Medulla oblongata (tissue), 1 donor: ENCODE data around the gene NFAT5.
A peak's percentile ranks its signal among the peaks of the same experiment; 100 is the strongest.

ENCODE experiments used
- DNase-seq: peaks from one replicate; pipeline ENCODE4 v3.0.0-alpha.2; 2015; ENCODE audit errors: extremely low spot score

NFAT5 gene

DNA sequence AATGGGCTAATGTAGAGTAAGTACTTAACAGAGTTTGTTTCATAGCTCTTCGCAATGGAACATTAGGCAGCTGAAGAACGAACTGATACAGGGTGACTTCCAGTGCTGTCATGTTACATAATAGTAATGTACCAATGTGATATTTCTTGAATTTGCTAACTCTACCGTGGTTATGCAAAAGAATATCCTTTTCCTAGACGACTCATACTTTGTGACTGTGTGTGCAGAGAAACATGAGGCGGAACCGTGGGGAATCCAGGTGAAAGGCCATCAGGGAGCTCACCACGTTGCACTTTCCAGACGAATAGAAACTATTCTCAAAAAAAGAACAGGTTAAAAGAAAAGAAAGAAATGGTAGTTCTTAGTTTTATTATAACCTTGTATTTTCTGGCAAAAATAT is 175.8 kb downstream of the NFAT5 start:
- no peak for DNase-seq

DNA sequence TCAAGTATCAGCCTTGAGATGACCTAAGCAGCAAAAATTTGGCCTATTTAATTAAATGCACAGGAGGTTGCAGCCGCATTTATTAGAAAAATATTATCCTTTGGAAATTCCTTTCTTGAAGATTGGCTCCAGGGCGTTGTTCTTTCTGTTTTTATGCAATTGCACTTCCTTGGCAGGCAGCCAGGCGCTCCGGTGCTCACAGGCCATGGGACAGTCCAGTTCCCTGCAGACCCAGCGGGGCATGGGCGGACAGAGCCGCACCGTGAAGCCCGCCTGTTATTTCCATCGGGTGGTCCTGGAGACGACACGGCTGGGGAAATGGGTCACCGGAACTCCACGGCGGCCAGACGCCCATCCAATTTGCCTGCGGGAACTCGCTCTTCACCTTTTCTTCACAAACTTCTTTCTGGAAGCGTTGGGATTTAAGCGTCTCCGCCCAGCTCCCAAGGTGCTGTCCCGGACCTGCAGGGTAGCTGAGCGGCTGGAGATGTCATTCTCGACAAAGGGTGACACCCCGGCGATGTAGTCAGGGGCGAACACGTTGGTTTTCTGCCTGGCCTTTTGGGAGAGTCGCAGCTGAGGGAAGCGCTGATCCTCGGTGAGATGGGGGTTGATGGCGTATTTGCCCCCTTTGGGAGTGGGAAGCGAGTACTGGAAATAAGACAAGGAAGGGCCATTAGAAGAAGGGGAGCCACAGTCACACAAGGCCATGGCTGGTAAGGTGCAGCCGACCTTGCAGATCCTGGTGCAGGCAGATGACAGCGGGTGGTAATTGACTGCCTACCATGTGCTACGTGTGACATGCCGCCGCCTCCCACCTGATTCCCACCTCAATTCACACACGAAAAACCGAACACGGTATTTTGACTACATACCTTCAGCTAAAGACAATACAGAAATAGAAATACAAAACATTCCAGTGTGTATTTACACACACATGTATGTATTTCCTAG is 176.5 kb downstream of the NFAT5 start:
- peak; percentile 41 for DNase-seq

DNA sequence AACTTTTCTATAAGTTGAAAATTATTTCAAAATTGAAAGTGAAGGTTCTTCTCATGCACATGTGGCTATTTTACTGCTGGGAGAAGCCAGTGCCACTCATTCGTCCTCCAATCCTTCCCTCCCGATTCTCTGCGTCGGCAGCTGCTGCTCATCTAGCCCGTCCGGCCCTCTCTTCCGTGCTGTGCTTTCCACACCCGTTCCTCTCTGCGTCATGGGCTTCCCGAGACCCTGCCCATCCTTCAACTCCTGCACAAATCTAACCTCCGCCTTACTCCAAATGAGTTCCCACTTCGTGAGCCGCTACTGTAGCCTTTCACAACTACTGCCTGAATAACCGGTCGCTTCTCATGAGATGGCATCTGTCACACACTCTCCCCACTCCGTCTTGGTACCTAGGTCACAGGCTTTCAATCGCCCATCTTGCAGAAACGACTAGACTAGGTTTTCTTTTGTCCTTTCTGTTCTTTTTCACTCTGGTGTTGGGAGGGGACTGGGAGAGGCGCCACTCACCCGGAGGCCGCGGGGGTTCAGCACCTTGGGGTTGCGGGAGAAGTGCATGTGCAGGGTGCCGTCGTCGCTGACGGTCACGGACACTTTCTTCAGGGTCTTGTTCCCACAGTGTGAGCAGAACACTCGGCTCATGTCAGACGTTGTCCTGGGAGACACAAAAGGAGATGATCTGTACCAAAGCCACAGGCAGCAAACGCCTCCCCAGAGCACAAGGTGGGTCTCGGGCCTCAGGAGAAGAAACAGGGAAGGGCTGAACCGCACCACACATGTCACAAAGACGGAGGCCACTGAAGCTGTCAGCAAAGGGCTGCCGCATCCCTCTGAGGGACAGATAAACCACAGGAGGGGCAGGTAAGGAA is 178.8 kb downstream of the NFAT5 start:
- DNase-seq = no peak

DNA sequence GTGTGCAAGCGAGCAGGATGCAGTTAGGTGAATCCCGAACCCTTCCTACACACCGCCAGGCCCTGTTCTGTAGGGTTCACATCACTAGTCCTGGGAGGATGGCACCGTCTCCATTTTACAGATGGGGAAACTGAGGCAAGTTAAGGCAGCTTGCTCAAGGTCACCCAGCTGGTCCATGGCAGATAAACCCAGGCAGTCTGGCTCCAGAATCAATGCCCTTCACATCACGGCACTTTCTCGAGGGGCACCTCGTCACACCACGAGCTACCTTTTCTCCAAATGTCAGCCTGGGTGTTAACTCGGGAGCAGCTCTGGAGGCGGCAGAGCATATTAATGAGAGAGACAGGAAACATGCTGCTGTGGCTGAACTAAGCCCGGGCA is 179.5 kb downstream of the NFAT5 start:
- DNase-seq = no peak

DNA sequence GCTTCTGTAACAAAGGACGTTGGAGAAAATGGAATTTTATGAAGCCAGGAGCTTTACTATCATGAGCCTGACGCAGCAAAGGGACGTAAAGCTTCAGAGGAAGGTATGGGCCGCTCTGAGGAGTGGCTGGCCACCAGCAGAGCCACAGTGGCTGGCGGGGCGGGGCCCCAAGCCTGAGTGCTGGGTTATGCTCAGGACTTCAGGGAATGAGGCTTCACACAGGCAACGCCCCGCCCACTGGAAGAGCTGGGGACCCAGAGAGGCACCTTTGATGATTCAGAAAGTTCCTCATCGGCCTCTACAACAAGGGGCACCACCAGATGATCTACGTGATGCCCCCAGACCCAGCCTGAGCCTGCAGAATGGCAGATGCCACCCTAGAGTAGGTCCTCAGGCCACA is 180.2 kb downstream of the NFAT5 start:
- no peak for DNase-seq

DNA sequence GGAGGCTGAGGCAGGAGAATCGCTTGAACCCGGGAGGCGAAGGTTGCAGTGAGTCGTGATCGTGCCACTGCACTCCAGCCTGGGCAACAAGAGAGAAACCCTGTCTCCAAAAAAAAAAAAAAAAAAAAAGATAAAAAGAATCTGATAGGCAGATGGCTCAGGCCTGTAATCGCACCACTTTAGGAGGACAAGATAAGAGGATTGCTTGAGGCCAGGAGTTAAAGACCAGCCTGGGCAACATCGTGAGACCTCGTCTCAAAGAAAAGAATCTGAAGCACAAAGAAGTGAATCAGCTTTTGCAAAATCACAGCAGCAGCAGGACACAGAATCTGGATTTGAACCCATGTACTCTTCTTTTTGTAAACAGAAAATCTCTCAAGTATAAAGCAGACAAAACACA is 181.3 kb downstream of the NFAT5 start:
- DNase-seq = no peak

DNA sequence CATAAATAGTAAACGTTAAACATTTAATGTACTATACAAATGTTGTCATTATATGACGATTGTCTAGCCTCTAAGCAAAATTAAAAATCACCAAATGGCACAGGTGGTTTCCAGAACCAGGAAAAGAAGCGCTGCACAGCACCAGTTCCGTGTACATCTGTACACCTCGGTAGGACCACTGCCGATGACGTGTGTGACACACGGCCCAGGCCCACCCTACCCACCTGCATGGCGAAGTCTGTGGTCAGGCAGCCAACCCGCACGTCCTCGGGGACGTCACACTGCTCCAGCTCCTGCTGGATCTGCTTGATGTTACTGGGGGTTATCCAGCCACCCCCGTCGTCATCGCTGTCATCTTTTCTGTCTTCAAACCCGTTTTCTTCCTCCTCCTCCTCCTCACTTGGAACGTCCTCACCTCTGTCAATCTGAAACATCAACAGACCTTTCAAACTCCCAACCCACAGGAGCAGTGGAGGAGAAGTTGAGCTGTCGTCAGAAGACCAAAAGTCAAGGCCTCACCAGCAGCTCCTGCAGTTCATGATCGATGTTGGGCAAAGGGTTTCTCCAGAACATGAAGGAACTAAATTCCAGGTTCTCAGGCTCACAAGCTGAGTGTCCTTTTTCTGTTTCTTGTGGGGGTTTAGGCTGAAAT is 183.1 kb downstream of the NFAT5 start:
- DNase-seq = no peak

DNA sequence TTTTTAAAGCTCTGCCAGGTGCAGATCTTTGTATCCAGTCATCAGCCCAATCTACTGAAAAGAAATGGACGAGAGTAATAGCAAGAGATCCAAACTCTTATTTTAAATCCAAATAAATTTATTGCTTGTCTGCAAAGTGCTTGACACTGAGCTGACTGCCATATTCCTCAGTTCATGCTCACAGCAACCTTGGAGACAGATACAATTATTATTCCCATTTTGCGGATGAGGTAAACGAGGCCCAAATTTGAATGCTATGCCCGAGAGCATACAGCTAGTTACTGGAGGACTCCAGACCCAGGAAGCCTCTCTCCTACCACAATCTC is 188.3 kb downstream of the NFAT5 start:
- no peak for DNase-seq
